GM19452 (cell line): Measurements from ENCODE around the gene ALS2CL.

ENCODE experiments used
- ATAC-seq: cut with Tn5 transposase; IDR thresholded peaks from one replicate; pipeline ENCODE4 v1.9.1; 2021; ENCODE audit not compliant: unreplicated experiment

Gene ALS2CL

GRCh38 chr3:46677411-46677726 is 16.1 kb downstream of the ALS2CL start:
- no peak for ATAC-seq

GRCh38 chr3:46676601-46677410 is 16.7 kb downstream of the ALS2CL start:
- ATAC-seq: no peak

GRCh38 chr3:46675843-46676567 is 17.5 kb downstream of the ALS2CL start:
- no peak for ATAC-seq

GRCh38 chr3:46675426-46675825 is 18.1 kb downstream of the ALS2CL start:
- ATAC-seq: no peak

- no peak for ATAC-seq
Measured at GRCh38 chr3:46674031-46674845, 19.2 kb downstream of the ALS2CL start.

GRCh38 chr3:46673151-46674030 is 20.1 kb downstream of the ALS2CL start:
- no peak for ATAC-seq

GRCh38 chr3:46672349-46672695 is 21.2 kb downstream of the ALS2CL start:
- no peak for ATAC-seq

- no peak for ATAC-seq
Measured at GRCh38 chr3:46671541-46672348, 21.7 kb downstream of the ALS2CL start.

- ATAC-seq: no peak
Measured at GRCh38 chr3:46670891-46671427, 22.5 kb downstream of the ALS2CL start.

GRCh38 chr3:46670000-46670890 is 23.2 kb downstream of the ALS2CL start:
- no peak for ATAC-seq

- no peak for ATAC-seq
Measured at GRCh38 chr3:46669191-46669999, 24.1 kb downstream of the ALS2CL start.

- no peak for ATAC-seq
Measured at GRCh38 chr3:46668591-46668990, 24.9 kb downstream of the ALS2CL start.

- ATAC-seq: no peak
Measured at GRCh38 chr3:46668116-46668515, 25.4 kb downstream of the ALS2CL start.

- ATAC-seq: no peak
Measured at GRCh38 chr3:46667657-46668056, 25.8 kb downstream of the ALS2CL start.

- ATAC-seq: no peak
Measured at GRCh38 chr3:46667061-46667621, 26.3 kb downstream of the ALS2CL start.

- no peak for ATAC-seq
Measured at GRCh38 chr3:46666453-46666845, 27.0 kb downstream of the ALS2CL start.

GRCh38 chr3:46665763-46666452 is 27.6 kb downstream of the ALS2CL start:
- no peak for ATAC-seq
